Central memory CD8-positive, alpha-beta T cell (primary cell): ENCODE results near the gene CCHCR1.

Experiments used
- ATAC-seq: fragments of 150-1000 bp; cut with Tn5 transposase; replicated peaks from 2 replicates; pipeline ENCODE4 v1.10.0; 2022; ENCODE audit warnings: mild to moderate bottlenecking, moderate FRiP score, moderate number of reproducible peaks; ENCODE audit not compliant: poor library complexity, severe bottlenecking; ENCODE audit errors: extremely low read depth
- DNase-seq, 2 donors: peaks; one replicate each; pipeline ENCODE4 v3.0.0; 2021; ENCODE audit warnings: low spot score in 2 of 2
- H3K27ac Mint-ChIP-seq: one replicate; pipeline ENCODE4 v1.8.0; 2022; ENCODE audit warnings: low read depth, mild to moderate bottlenecking, moderate library complexity, mixed read lengths
- H3K27me3 Mint-ChIP-seq: one replicate; pipeline ENCODE4 v1.8.0; 2022; ENCODE audit warnings: mixed read lengths
- H3K36me3 Mint-ChIP-seq: one replicate; pipeline ENCODE4 v1.8.0; 2022; ENCODE audit warnings: mild to moderate bottlenecking, moderate library complexity, mixed read lengths; ENCODE audit not compliant: insufficient read depth
- H3K4me1 Mint-ChIP-seq: one replicate; pipeline ENCODE4 v1.8.0; 2022; ENCODE audit warnings: mixed read lengths
- H3K4me3 Mint-ChIP-seq: one replicate; pipeline ENCODE4 v1.8.0; 2022; ENCODE audit warnings: mild to moderate bottlenecking, moderate library complexity, mixed read lengths
- H3K9me3 Mint-ChIP-seq: one replicate; pipeline ENCODE4 v1.8.0; 2022; ENCODE audit warnings: mixed read lengths

The CCHCR1 gene

GRCh38 chr6:31129130-31129529 lies 28.5 kb downstream of the CCHCR1 start:
- DNase-seq, result no peak
- no peaks in the 10 kb centered on the region for H3K9me3 Mint-ChIP-seq
- peaks cover 6% of the 10 kb centered on the region for H3K4me1 Mint-ChIP-seq
- no peak overlapping the region for H3K4me3 Mint-ChIP-seq
- H3K27ac Mint-ChIP-seq, result no peak overlapping the region
- peaks cover 19% of the 10 kb centered on the region for H3K27me3 Mint-ChIP-seq
- no peak for ATAC-seq
- peaks cover 2% of the 10 kb centered on the region for H3K36me3 Mint-ChIP-seq

GRCh38 chr6:31128093-31128676 lies 29.4 kb downstream of the CCHCR1 start:
- H3K27ac Mint-ChIP-seq, result no peak overlapping the region
- H3K36me3 Mint-ChIP-seq, result peaks cover 2% of the 10 kb centered on the region
- no peak for ATAC-seq
- no peaks in the 10 kb centered on the region for H3K9me3 Mint-ChIP-seq
- peaks cover 6% of the 10 kb centered on the region for H3K4me1 Mint-ChIP-seq
- DNase-seq, result peak; percentile 49 to 67
- no peak overlapping the region for H3K4me3 Mint-ChIP-seq
- peaks cover 19% of the 10 kb centered on the region for H3K27me3 Mint-ChIP-seq

- Mint-ChIP-seq H3K4me1 (peaks cover 6% of the 10 kb centered on the region), H3K36me3 (peaks cover 2% of the 10 kb centered on the region), H3K27ac (no peak overlapping the region), H3K9me3 (no peaks in the 10 kb centered on the region), H3K27me3 (peaks cover 19% of the 10 kb centered on the region), H3K4me3 (no peak overlapping the region)
- DNase-seq (no peak), ATAC-seq (no peak)
These were observed 31.0 kb downstream of the CCHCR1 start for GRCh38 chr6:31126396-31127175.

- peaks cover 6% of the 10 kb centered on the region for H3K4me1 Mint-ChIP-seq
- no peak for ATAC-seq
- peaks cover 2% of the 10 kb centered on the region for H3K36me3 Mint-ChIP-seq
- no peak for DNase-seq
- H3K27ac Mint-ChIP-seq, result no peak overlapping the region
- H3K27me3 Mint-ChIP-seq, result peaks cover 19% of the 10 kb centered on the region
- H3K4me3 Mint-ChIP-seq, result no peak overlapping the region
- no peaks in the 10 kb centered on the region for H3K9me3 Mint-ChIP-seq
These were observed 31.8 kb downstream of the CCHCR1 start for GRCh38 chr6:31125586-31126363.

- ATAC-seq, result no peak
- H3K4me3 Mint-ChIP-seq, result no peak overlapping the region
- H3K27me3 Mint-ChIP-seq, result peaks cover 19% of the 10 kb centered on the region
- H3K4me1 Mint-ChIP-seq, result peaks cover 6% of the 10 kb centered on the region
- no peak overlapping the region for H3K27ac Mint-ChIP-seq
- no peaks in the 10 kb centered on the region for H3K9me3 Mint-ChIP-seq
- peaks cover 2% of the 10 kb centered on the region for H3K36me3 Mint-ChIP-seq
- no peak for DNase-seq
These were observed 32.4 kb downstream of the CCHCR1 start for GRCh38 chr6:31125162-31125561.

GRCh38 chr6:31122791-31123706 lies 34.6 kb downstream of the CCHCR1 start:
- DNase-seq, result no peak
- H3K27ac Mint-ChIP-seq, result peak overlapping the region; percentile 61
- ATAC-seq, result no peak

GRCh38 chr6:31121131-31121790 lies 36.3 kb downstream of the CCHCR1 start:
- H3K4me3 Mint-ChIP-seq, result no peak overlapping the region
- H3K27me3 Mint-ChIP-seq, result peaks cover 33% of the 10 kb centered on the region
- H3K9me3 Mint-ChIP-seq, result no peaks in the 10 kb centered on the region
- no peak overlapping the region for H3K27ac Mint-ChIP-seq
- no peak for ATAC-seq
- no peak for DNase-seq
- peaks cover 2% of the 10 kb centered on the region for H3K36me3 Mint-ChIP-seq
- no peaks in the 10 kb centered on the region for H3K4me1 Mint-ChIP-seq

More at GRCh38 chr6:31122791-31123706, 34.6 kb downstream of the CCHCR1 start:
- no peaks in the 10 kb centered on the region for H3K9me3 Mint-ChIP-seq
- H3K4me3 Mint-ChIP-seq, result no peak overlapping the region
- H3K27me3 Mint-ChIP-seq, result peaks cover 29% of the 10 kb centered on the region
- H3K4me1 Mint-ChIP-seq, result peaks cover 4% of the 10 kb centered on the region
- peaks cover 2% of the 10 kb centered on the region for H3K36me3 Mint-ChIP-seq

- Mint-ChIP-seq H3K4me3 (no peak within 1 kb of the TSS), H3K27ac (no peak within 1 kb of the TSS), H3K4me1 (no peaks in the 10 kb centered on the region), H3K36me3 (peaks cover 2% of the 10 kb centered on the region), H3K27me3 (peaks cover 43% of the 10 kb centered on the region), H3K9me3 (no peaks in the 10 kb centered on the region)
- no peak for ATAC-seq
- no peak for DNase-seq
These were observed 37.3 kb downstream of the CCHCR1 start, which contains the start of gene CDSN for GRCh38 chr6:31120151-31120915. CDSN (minus strand) TSS chr6:31120446; CDS start chr6:31120419, 27 bp downstream.

GRCh38 chr6:31118178-31118577 lies 39.4 kb downstream of the CCHCR1 start:
- Mint-ChIP-seq H3K9me3 (no peaks in the 10 kb centered on the region), H3K27ac (no peak overlapping the region), H3K27me3 (peaks cover 56% of the 10 kb centered on the region), H3K36me3 (no peaks in the 10 kb centered on the region), H3K4me1 (no peaks in the 10 kb centered on the region), H3K4me3 (no peak overlapping the region)
- ATAC-seq (no peak), DNase-seq (no peak)

GRCh38 chr6:31116661-31117385 lies 40.8 kb downstream of the CCHCR1 start:
- no peak overlapping the region for H3K27ac Mint-ChIP-seq
- no peak for ATAC-seq
- peaks cover 69% of the 10 kb centered on the region for H3K27me3 Mint-ChIP-seq
- no peaks in the 10 kb centered on the region for H3K4me1 Mint-ChIP-seq
- H3K36me3 Mint-ChIP-seq, result no peaks in the 10 kb centered on the region
- no peak for DNase-seq
- no peaks in the 10 kb centered on the region for H3K9me3 Mint-ChIP-seq
- no peak overlapping the region for H3K4me3 Mint-ChIP-seq
